HG03521 (cell line): ENCODE results near the gene RAP1A.
"Not testable (repeated sequence)": the region's sequence is repeated elsewhere in the genome, so short reads cannot be mapped to it uniquely, and the experiment has no call there.

Source experiments
- ATAC-seq: cut with Tn5 transposase; IDR thresholded peaks from one replicate; pipeline ENCODE4 v1.9.1; 2021; ENCODE audit warnings: mild to moderate bottlenecking, moderate library complexity; ENCODE audit not compliant: unreplicated experiment

Gene RAP1A

DNA sequence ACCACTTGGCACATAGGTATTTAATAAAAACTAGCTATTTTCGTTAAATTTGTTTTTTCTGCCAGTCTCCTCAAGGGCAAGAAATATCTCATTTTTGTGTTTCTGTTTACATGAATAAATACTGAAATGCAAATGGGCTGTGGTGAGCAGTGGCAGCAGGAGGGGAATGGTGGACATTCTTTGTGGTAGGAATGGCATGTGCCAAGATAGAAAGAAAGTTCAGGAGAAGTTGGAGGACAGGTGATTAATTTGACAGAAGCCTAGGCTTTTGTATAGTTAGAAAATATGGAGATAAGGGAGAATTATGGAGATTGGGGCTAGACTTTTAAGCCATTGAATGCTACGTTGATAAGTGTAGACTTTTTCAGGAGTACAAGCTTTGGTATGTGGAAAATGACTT, 8.6 kb downstream of the RAP1A start:
- no peak for ATAC-seq

DNA sequence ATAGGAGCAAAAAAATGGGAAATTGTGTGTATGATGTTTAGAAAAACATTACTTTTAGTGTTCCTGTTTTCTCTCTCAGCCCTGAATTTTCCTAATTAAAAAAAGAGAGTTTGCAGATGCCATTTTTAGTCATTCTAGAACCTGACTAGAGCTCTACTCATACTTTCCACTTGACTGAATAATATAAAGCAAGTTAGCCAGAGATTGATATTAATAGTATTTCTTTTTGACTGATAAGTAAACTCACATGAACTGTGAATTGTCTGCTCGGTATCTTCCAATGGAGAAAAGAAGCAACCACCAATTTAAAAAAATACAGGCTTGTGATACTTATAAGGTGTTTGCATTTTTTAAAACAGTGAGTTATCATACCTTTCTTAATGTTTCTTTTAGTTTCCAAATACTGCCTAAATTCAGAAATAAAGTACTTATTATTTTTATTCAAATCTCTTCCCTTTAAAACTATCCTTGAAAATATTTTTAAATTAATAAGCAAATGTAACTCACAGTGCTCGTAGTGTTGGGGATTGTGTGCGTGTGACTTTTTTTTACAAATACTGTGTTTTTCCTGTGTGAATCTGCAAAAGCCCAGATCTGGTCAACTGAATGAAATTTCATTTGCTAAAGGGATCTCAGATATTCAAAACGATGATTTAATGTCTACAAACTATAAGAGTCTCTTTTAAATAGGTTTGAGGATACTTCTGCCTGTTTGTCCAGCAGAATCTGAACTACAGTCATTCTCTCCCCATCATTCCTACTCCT, 9.8 kb downstream of the RAP1A start:
- ATAC-seq: no peak

DNA sequence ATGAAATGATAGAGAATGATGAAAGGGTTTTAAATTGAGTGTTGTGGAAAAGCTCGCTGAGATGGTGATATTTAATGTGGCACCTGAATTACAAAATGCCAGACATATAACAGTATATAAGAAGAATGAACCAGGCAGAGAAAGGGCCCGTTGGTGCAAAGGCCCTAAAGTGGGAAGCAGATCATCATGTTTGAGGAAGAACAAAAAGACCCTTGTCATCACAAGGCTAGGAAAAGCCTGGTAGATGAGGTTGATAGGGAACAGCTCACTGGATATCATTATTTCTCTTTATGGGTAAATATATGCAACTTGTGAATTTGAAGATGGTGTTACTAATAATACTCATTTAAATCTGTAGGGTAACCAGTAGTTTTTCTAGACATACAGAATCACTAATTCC, 11.0 kb downstream of the RAP1A start:
- no peak for ATAC-seq

DNA sequence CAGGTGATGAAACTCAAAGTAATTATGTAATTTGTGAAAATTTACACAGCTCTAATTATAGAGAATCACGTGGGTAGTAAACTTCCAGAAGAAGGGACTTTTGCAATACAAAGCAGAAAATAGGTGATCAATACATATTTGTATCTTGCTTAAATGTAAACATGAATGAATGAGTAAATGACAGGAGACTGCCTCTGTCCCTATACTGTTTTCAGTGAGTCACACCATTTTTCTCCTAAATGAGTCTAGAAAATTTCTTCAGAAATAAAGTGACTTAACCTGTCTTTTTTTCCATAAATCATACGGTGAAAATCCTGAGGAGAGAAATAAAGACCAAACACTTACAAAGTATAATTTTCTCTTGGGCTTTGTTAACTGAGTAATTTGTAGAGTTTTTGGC, 11.9 kb downstream of the RAP1A start:
- ATAC-seq: no peak

DNA sequence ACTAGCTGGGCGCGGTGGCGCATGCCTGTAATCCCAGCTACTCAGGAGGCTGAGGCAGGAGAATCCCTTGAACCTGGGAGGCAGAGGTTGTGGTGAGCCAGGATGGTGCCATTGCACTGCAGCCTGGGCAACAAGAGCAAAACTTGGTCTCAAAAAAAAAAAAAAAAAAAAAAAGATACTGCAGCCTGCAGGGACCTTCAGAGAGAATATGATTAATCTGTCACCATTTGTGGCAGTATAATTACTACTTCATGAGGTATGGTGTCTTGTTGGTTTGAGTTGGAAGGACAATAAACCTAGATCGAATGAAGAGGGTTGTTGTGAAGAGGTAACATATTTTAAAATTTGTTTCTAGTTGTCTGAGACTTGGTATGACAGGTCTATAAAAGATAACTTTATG, 13.2 kb downstream of the RAP1A start:
- ATAC-seq: not testable (repeated sequence)

DNA sequence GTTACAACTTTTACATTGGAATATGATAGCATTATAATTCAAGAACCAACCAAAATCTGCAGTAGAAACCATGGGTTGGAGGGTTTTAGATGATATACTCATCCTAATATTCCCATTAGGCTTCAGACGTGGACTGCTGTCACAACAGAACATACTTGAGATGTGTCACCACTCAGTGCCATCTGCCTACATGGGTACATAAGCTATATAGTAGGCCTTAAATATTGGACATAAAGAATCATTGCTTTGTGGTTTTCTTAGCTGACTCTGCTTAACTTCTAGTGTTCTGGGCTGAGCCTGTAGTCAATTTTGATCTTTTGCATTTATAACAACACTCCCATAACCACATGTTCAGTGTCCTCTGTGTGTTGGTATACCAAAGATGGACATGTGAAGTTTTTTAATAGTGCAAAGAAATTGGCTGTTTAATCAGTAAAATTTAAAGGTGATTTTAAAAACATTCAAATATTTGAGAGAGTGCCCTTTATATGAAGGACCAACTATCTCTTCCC, 14.2 kb downstream of the RAP1A start:
- ATAC-seq: no peak

DNA sequence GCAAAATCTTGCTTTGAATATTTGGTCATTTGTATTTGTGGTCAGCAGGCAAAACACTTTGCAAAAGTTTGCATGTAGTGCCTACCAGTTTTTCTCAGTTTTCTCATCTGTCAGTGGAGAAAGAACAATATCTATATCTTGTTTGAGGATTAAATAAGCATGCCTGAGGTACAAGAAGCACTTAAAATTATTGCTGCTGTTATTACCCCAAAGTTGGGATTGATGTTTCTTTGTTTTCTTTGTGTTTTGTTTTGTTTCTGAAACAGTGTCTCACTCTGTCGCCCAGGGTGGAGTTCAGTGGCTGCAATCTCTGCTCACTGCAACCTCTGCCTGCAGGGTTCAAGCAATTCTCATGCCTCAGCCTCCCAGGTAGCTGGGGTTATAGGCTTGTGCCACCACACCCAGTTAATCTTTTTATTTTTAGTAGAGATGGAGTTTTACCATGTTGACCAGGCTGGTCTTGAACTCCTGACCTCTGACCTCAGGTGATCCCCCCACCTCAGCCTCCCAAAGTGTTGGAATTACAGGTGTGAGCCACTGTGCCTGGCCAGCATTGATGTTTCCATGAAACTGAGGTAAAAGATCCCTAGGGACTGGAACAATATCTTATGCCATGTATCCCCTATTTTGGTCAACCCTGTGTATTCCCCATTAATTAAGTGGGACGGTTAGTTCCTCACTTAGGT, 15.9 kb downstream of the RAP1A start:
- ATAC-seq: no peak

DNA sequence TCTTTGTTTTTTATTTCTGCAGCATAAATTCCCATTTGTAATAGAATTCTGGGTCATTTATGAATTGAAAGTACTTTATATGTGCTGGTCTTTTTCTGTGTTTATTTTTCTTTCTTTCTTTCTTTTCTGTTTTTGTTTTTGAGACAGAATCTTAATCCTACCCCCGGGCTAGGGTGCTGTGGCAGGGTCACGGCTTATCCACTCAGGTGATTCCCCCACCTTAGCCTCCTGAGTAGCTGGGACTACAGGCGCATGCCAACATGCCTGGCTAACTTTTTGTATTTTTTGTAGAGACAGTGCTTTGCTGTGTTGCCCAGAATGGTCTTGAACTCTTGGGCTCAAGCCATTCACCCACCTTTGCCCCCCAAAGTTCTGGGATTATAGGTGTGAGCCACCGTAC, 18.7 kb downstream of the RAP1A start:
- ATAC-seq: no peak

DNA sequence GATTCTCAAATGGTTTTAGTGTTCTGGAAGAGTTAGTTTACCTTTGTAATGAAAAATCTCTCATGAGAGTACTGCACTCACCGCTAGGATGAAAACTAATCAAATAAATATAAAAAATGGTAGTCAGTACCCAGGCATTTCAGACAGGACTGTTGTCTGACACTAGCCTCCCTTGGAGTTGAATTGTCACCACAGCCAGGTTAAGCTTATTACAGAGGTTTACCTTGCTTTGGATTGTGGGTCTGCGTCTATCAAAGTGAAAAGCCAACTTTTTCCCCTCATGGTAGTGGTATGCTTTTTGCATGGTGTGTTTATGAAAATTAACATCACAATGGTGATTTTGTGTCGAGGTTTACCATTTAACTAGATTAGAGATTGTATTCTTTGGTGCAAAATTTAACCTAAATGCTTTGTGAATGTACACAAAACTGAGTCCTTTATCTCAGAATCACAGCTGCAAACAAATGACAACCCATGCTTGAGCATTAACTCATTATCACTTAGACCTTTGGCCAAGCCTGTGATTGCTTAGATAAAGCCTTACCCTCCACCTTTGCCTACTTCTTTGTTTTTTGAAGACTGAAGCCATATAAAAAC, 20.1 kb downstream of the RAP1A start:
- no peak for ATAC-seq

DNA sequence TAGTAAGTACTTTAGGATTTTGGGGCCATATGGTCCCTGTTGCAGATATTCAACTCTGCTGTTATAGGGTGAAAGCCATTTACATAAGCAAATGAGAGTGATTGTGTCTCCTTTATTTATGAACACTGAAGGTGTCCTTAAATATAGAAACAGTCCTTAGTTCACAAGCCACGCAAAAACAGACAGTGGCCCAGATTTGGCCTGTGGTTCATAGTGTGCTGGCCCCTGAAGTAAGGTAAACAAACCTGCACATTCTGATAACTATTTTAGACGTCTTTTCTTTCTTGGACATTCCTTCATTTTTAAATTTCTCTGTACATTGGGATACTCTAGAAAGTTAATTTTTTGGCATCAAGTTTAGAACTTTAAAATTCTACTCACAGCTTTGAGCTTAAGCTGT, 23.5 kb downstream of the RAP1A start:
- ATAC-seq: no peak

DNA sequence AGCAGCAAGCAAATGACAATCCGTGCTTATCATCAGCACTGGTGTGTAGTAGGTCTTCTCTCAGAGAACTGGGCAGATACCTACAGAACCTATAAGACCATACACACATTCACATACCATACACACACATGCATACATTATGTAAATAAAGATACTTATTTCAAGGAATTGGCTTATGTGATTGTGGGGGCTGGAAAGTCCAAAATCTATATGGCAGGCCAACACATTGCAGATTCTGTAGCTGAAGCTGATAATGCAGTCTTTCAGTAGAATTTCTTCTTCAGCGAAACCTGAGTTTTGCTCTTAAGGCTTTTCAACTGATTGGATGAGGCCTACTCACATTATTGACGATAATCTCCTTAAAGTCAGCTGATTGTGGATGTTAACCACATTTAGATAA, 24.1 kb downstream of the RAP1A start:
- no peak for ATAC-seq

DNA sequence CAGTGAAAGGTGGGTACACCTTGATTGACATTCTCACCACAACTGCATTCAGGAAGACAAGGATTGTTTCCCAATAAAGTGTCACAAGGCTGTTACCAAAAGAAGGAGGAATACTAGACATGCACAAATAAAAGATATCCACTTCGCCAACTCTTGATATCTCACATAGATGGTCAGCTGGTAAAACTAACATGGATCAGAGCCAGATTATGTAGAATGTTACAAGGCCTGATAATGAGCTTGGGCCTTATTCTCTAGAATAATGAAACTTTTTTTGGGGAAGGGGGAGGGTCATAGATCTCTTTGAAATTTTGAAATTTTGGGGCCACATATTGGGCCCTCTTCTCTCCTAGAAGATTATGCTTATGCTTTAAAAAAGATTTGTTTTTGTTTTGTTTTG, 24.9 kb downstream of the RAP1A start:
- no peak for ATAC-seq

DNA sequence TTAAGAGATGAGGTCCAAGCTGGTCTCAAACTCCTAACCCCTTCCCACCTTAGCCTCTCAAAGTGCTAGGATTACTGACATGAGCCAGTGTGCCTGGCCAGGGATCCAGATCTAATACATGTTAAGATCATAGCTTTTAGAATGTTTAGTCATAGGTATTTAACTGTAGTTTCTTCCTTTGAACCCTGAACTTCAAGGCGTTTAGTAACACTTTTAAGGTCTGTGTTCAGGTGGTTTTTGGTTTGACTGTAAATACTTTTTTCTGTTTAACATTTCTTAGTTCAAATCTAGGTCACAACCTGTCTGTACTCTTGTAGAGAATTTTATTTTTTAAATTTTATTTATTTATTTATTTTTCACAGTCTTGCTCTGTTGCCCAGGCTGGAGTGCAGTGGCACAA, 28.1 kb downstream of the RAP1A start:
- no peak for ATAC-seq

DNA sequence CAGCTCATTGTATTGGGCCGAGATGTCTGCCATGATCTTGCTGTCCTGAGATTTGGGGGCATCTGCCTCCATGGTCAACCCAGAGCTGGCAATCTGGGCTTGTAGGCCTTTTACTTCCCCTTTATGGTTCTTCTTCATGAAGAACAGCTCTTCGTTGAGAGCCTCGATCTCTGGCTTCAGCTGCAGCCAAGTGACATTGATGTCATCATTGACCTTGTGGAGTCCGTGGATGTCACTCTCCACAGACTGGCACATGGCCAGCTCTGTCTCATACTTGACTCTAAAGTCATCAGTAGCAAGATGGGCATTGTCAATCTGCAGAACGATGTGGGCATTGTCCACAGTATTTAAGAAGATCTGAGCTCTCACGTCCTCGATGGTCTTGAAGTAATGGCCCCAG, 29.2 kb downstream of the RAP1A start:
- ATAC-seq: no peak

DNA sequence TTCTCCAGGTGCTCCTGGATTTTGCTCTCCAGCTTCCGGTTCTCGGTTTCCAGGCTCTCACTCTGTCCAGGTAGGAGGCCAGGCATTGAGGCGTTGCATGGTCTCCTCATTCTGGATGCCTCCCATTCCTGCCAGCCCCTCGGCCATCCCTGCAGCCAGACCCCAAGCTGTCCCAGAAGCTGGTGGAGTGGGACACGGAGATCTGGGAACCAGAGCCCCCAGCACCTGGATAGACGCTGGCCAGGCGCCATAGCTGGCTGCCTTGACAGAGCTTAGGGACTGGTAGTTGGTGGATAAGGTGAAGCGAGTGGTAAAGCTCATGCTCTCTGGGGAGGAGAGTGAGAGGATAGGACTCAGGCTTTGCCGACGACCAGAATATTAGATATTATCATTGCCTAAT, 29.6 kb downstream of the RAP1A start:
- ATAC-seq: no peak

DNA sequence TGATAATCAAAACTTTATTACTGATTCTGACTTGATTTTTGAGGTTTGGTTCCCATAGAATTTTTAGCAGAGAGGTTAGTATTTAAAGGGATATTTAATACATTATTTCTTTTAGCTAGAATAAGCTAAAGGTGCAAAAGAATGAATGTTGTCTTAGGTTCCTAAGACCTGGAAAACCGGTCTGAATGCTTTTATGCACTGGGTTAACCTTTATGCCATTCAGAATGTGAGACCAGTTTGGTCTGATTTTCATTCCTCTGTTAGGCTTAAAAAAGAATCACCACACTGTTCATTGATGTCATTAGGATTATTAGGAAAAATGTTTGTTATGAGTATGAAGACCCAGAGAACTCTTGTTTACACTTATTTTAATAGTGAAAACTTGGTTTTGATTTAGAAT, 30.1 kb downstream of the RAP1A start:
- no peak for ATAC-seq

DNA sequence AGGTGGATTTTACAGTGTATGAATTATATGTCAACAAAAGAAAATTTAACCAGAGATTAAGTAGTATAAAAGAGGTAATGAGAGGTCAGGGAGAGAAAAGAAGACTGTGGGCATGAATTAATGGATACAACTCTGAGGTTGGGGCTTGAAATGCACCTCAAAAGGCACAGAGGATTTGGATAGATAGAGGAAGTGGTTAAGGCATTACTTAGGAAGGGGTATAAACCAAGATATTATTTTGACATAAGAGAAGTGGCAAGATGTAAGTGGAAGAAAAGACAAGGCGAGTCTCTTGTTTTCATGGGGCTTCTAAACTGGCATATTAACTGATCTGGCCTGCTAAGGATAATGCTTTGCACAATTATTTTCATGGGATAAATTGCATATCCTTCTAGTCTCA, 34.1 kb downstream of the RAP1A start:
- ATAC-seq: no peak

DNA sequence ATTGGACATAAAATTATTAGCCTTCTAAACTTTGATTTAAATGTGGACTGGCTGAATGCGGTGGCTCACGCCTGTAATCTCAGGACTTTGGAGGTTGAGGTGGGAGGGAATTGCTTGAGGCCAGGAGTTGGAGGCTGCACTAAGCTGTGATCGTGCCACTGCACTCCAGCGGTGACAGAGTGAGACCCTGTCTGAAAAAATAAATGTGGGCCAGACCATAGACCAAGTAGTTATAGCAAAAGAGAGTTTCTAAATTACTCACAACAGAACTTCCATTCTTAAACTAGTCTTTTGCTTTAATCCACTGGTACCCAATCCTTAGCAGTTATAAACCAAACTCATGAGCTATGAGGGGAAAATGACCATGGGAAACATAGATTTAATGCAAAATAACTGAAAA, 35.2 kb downstream of the RAP1A start:
- ATAC-seq: no peak

DNA sequence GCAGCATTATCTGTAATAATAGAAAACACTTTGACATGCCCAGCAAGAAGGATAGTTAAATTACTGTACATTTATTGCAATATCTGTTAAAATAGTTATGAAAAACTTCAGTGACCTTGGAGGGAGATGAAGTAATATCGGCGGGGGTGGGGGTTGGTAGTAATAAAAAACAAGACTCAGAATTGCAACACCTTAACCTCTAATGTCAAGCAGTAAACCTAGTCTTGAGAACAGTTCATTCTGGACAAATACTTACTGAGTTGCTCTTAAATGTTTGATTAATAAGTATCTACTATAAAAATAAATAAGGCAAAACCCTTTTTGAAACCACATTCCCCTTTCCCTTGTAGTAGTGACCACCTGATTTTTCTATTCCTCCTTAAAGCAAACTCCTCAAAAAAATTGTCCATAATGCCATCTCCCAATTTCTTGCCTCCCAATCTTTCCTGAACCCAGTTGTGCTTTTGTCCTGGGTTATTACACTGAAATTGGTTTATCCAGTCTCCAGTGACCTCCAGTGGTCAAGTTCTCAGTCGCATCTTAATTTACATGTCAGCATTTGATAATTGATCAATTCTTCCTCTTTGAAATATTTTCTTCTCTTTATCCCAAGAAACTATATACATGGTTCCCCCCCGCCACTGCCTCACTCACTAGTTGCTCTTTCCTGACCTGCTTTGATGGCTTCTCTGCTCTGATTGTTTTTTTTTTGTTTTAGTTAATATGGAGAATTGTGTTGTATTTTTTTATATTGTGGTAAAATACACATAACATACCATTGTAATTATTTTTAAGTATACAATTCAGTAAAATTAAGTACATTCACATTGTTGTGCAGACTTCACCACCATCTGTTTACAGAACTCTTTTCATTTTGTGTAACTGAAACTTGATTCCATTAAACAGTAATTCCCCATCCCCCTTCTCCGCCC, 36.8 kb downstream of the RAP1A start:
- ATAC-seq: no peak

DNA sequence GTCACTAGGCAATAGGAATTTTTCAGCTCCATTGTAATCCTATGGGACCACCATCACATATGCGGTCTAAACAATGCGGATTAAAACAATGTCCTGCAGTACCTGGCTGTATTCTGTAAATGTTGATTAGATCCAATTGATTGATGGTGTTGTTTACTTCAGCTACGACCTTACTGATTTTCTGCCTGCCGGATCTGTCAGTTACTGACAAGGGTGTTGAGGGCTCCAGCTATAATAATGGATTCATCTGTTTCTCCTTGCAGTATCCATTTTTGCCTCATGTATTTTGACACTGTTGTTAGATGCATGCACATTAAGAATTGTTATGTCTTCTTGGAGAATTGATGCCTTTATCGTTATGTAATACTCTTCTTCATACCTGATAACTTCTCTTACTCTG, 39.0 kb downstream of the RAP1A start:
- no peak for ATAC-seq
